ENCODE data around the gene SLC25A46. TPM values are rescaled to one million over a fixed set of nuclear protein-coding genes. Genes with fewer than 3 reads are reported as not detected.
A peak's percentile ranks its signal among the peaks of the same experiment; 100 is the strongest.
"Not testable (repeated sequence)": the region's sequence is repeated elsewhere in the genome, so short reads cannot be mapped to it uniquely, and the experiment has no call there.

SLC25A46 gene
- total RNA-seq (2014; rRNA removed; shearing (Covaris generic)) = 45.7 and 62.6 TPM in 2 replicates

DNA sequence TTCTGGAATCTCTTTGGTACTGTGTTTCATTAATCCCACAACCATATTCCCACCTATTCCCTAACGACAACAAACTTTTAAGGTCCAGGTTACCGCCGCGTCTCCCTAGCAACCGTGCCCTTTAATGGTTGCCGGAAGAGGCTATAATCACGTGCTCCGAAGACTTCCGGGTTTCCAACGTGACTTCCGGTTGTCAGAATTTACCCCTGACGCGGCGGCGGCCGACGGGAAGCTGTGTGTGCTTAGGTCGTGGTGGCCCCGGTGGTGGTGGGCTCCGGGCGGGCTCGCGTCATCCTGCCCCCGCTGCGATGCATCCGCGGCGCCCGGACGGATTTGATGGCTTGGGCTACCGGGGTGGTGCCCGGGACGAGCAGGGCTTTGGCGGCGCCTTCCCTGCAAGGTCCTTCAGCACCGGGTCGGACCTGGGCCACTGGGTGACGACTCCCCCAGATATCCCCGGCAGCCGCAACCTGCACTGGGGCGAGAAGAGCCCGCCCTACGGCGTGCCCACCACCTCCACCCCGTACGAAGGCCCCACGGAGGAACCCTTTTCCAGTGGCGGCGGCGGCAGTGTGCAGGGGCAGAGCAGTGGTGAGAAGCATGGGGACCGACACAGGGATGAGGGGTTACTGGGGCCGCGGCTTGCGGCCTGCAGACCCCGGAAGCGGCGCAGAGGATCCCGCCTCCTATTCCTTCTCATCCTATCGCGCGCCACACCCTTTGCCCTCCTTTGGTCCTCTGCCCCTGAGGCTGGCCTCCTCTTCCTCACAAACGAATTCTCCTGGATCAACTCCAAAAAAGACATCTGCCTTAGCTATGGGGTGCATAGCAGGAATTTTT is at the start of gene SLC25A46:
Gene SLC25A46 (plus strand): TSS at position 196 of the 840 bp plus-strand sequence. CDS start 113 bp downstream, at position 309.
- DNase-seq (ENCODE audit: low spot score) = peak; percentile 94
- in situ Hi-C loops (cut with HindIII; ENCODE audit: low sequenced_read_pairs) = no loop called here

GRCh38 chr5:110690587-110690986 is 48.2 kb upstream of the SLC25A46 start:
- DNase-seq (ENCODE audit: low spot score); in situ Hi-C loops (cut with HindIII; ENCODE audit: low sequenced_read_pairs): not testable (repeated sequence)

- in situ Hi-C loops (cut with HindIII; ENCODE audit: low sequenced_read_pairs); DNase-seq (ENCODE audit: low spot score): not testable (repeated sequence)
Observed at GRCh38 chr5:110692669-110693068, 46.1 kb upstream of the SLC25A46 start.

GRCh38 chr5:110702300-110702699 is 36.5 kb upstream of the SLC25A46 start:
- in situ Hi-C loops (cut with HindIII; ENCODE audit: low sequenced_read_pairs) = no loop called here
- no peak for DNase-seq (ENCODE audit: low spot score)

GRCh38 chr5:110702704-110703103 is 36.1 kb upstream of the SLC25A46 start:
- in situ Hi-C loops (cut with HindIII; ENCODE audit: low sequenced_read_pairs) = no loop called here
- DNase-seq (ENCODE audit: low spot score) = no peak

- no peak for DNase-seq (ENCODE audit: low spot score)
- in situ Hi-C loops (cut with HindIII; ENCODE audit: low sequenced_read_pairs) = no loop called here
Observed at GRCh38 chr5:110703481-110703880, 35.3 kb upstream of the SLC25A46 start.

DNA sequence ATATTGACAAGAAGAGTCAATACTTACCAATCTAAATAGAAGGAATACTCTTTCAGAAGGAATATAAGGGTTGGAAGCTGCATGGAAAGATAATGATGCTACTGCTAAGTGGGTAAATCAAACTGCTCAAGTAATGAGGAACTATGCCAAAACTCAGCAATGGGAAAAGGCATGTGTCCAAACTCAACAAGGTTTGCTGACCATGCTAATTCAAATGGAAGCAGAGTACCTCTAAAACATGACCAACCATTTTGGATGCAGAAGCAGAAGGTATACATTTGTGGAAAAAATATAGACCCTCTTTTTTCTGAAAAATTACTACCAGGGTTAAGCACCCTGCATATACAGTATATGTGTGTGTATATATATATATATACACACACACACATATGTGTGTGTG is 33.5 kb upstream of the SLC25A46 start:
- in situ Hi-C loops (cut with HindIII; ENCODE audit: low sequenced_read_pairs) = no loop called here
- no peak for DNase-seq (ENCODE audit: low spot score)

GRCh38 chr5:110707260-110707844 is 31.5 kb upstream of the SLC25A46 start:
- no peak for DNase-seq (ENCODE audit: low spot score)
- in situ Hi-C loops (cut with HindIII; ENCODE audit: low sequenced_read_pairs) = no loop called here

- no peak for DNase-seq (ENCODE audit: low spot score)
- in situ Hi-C loops (cut with HindIII; ENCODE audit: low sequenced_read_pairs) = no loop called here
Observed at GRCh38 chr5:110716247-110717245, 22.3 kb upstream of the SLC25A46 start.

DNA sequence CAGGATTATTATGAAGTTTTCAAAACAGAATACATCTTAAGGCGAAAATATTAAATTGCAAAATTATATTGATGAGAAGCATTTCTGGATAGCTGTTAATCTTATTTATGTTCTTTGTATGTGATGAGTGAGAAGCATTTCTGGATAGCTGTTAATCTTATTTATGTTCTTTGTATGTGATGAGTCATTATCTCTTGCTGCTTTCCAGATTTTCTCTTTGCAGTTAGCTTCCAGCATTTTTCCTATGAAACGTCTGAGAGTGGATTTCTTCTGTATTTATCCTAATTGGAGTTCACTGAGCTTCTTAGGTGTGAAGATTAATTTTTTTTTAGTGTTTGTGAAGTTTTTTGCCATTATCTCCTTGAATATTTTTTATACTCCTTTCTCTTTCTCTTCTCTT is 20.5 kb upstream of the SLC25A46 start:
- DNase-seq (ENCODE audit: low spot score) = no peak
- in situ Hi-C loops (cut with HindIII; ENCODE audit: low sequenced_read_pairs) = no loop called here

DNA sequence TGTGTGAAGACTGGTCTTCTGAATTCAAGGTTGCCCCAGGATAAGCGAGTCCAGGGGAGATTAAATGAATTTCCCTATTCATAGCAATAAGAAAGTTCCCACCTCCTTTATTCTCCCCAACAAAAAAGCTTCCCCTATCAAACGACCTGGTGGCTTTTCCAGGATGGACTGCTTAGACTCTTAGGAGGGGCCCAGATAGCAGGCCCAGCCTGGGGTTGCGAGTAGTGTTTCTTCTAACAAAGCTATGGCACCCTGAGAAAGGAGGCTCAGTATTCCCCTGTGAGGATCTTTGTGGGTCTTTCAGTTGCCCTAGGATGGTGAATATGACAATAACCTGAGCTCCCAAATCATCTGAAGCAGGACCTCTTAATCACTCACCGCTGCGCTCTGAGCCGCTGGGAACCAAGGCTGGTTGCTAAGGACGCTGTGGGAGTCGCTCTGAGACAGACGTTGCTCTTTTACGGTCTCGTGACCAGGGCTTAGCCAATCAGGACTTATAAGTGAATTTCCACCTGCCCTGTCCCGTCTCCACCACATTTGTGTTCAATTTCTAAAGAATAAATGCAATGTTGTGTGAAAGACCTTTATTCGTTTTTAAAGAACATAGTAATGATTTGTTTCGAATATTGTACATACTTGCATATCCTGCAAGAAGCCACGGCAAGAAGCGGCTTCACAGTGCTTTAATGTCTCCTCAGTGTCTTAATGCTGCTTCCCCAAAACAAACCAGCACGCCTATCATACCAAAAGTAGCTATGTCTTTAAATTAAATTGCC is 12.4 kb upstream of the SLC25A46 start, which contains the start of gene TMEM232:
Gene TMEM232 (minus strand): TSS at position 423 of the 776 bp plus-strand sequence. CDS start 59,319 bp downstream, outside the sequence.
- DNase-seq (ENCODE audit: low spot score) = peak; percentile 80
- in situ Hi-C loops (cut with HindIII; ENCODE audit: low sequenced_read_pairs) = no loop called here

- no peak for DNase-seq (ENCODE audit: low spot score)
- in situ Hi-C loops (cut with HindIII; ENCODE audit: low sequenced_read_pairs) = no loop called here
Observed at GRCh38 chr5:110727025-110727314, 11.8 kb upstream of the SLC25A46 start.

GRCh38 chr5:110731499-110731898 is 7.3 kb upstream of the SLC25A46 start:
- in situ Hi-C loops (cut with HindIII; ENCODE audit: low sequenced_read_pairs); DNase-seq (ENCODE audit: low spot score): not testable (repeated sequence)

- peak; percentile 77 for DNase-seq (ENCODE audit: low spot score)
- in situ Hi-C loops (cut with HindIII; ENCODE audit: low sequenced_read_pairs) = no loop called here
Observed at GRCh38 chr5:110734101-110734500, 4.7 kb upstream of the SLC25A46 start.

DNA sequence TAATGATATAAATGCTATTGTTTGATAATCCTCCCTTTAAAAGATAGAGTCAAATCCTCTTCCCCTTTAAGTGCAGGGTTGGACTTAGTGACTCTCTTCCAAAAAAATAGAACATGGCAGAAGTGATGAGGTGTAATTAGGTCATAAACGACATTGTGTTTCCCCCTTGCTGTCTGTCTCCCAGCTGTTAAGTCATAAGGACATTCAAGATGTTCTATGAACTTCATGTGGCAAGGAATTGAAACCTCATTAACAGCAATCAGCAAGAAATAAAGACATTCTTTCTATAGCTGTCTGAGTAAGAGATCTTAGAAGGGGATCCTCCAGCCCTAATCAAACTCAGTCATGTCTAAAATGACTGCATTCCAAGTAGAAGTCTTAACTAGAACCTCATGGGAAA is 3.3 kb upstream of the SLC25A46 start:
- in situ Hi-C loops (cut with HindIII; ENCODE audit: low sequenced_read_pairs) = no loop called here

GRCh38 chr5:110736753-110737152 is 2.1 kb upstream of the SLC25A46 start:
- in situ Hi-C loops (cut with HindIII; ENCODE audit: low sequenced_read_pairs) = no loop called here
- DNase-seq (ENCODE audit: low spot score) = no peak

More for the DNA sequence above, 3.3 kb upstream of the SLC25A46 start:
- no peak for DNase-seq (ENCODE audit: low spot score)

DNA sequence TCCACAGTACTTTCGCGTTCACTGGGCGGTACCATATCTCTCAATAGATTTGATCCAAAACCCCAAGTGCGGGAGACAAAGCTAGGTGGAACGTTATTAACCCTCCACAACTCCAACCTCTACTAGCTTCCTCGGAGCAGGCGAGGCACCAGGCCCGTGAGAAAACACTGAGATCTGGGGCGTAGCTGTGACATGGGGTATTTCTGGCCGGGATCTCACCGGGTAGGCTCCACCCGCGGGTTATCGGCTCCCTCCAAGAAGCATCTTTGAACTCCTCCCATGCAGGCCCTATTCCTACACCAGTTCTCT is 350 bp upstream of the SLC25A46 start:
- no peak for DNase-seq (ENCODE audit: low spot score)
- in situ Hi-C loops (cut with HindIII; ENCODE audit: low sequenced_read_pairs) = no loop called here

- no peak for DNase-seq (ENCODE audit: low spot score)
- in situ Hi-C loops (cut with HindIII; ENCODE audit: low sequenced_read_pairs) = no loop called here
Observed at GRCh38 chr5:110751902-110752762, 13.3 kb downstream of the SLC25A46 start.
